Activated CD8-positive, alpha-beta T cell treated with anti-CD3 and anti-CD28 coated beads for 36 hours (primary cell): ENCODE data around the gene CHAMP1. TPM values are rescaled to one million over a fixed set of nuclear protein-coding genes. Genes with fewer than 3 reads are reported as not detected.

Experiments
- ATAC-seq: fragments of 200-7000 bp; cut with Tn5 transposase; one replicate; pipeline ENCODE4 v1.10.0; 2021; ENCODE audit warnings: mild to moderate bottlenecking, moderate library complexity
- CTCF ChIA-PET: fragments of 350-600 bp; sonication (Branson Sonifier 250); formaldehyde crosslinking; loops from one replicate; lab custom pipeline; 2021; ENCODE audit warnings: antibody characterized with exemption; lab: Charles Lee
- POLR2A ChIA-PET: fragments of 350-600 bp; sonication (Branson Sonifier 250); formaldehyde crosslinking; loops from one replicate; lab custom pipeline; 2021; ENCODE audit warnings: antibody characterized with exemption; lab: Charles Lee
- DNase-seq: peaks from one replicate; pipeline ENCODE4 v3.0.0-alpha.2; 2020
- H3K27ac Mint-ChIP-seq: one replicate; pipeline ENCODE4 v1.8.0; 2021; ENCODE audit warnings: mild to moderate bottlenecking, mixed read lengths
- H3K27me3 Mint-ChIP-seq: one replicate; pipeline ENCODE4 v1.8.0; 2021; ENCODE audit warnings: mixed read lengths
- H3K36me3 Mint-ChIP-seq: one replicate; pipeline ENCODE4 v1.8.0; 2021; ENCODE audit warnings: low read depth, mixed read lengths
- H3K4me1 Mint-ChIP-seq: one replicate; pipeline ENCODE4 v1.8.0; 2021; ENCODE audit warnings: low read depth, mixed read lengths
- H3K4me3 Mint-ChIP-seq: one replicate; pipeline ENCODE4 v1.8.0; 2021; ENCODE audit warnings: mild to moderate bottlenecking, moderate library complexity, mixed read lengths
- H3K9me3 Mint-ChIP-seq: one replicate; pipeline ENCODE4 v1.8.0; 2021; ENCODE audit warnings: mixed read lengths
- CTCF ChIP-seq: fragments of 200-600 bp; IDR thresholded peaks from one replicate; pipeline ENCODE4 v1.8.0; 2022; ENCODE audit warnings: antibody characterized with exemption, mild to moderate bottlenecking
- intact Hi-C: fragments of 100-400 bp; cut with micrococcal nuclease; formaldehyde crosslinking; loops from one replicate; pipeline ENCODE4 v1.10.0; 2022
- total RNA-seq, 2 experiments: library from RNA; stranded (reverse); gene quantifications; one replicate each; pipeline ENCODE4 v1.2.3, GENCODE V29; 2021

Gene CHAMP1
- total RNA-seq, 2 experiments from 2014 or later = 33.9 to 34.7 TPM

- DNase-seq (no peak), ATAC-seq (no peak)
- Mint-ChIP-seq H3K36me3 (peaks cover 55% of the 10 kb centered on the region), H3K4me3 (no peak overlapping the region), H3K9me3 (no peaks in the 10 kb centered on the region), H3K4me1 (peaks cover 56% of the 10 kb centered on the region), H3K27ac (peak overlapping the region; percentile 31), H3K27me3 (no peaks in the 10 kb centered on the region)
- intact Hi-C loops = no loop called here
- TF ChIP-seq CTCF = no peak
- ChIA-PET POLR2A (interaction anchor here (1.6 kb wide), 1 partner anchor 8 kb away, joined by 6 read pairs; no protein-coding TSS in a partner anchor), CTCF (no interaction called here)
Observed at GRCh38 chr13:114320065-114320464, 5.8 kb downstream of the CHAMP1 start.

GRCh38 chr13:114321256-114321655, 7.0 kb downstream of the CHAMP1 start:
- peaks cover 59% of the 10 kb centered on the region for H3K4me1 Mint-ChIP-seq
- H3K27me3 Mint-ChIP-seq = no peaks in the 10 kb centered on the region
- H3K27ac Mint-ChIP-seq = no peak overlapping the region
- no peak overlapping the region for H3K4me3 Mint-ChIP-seq
- intact Hi-C loops = no loop called here
- ATAC-seq = no peak
- CTCF ChIA-PET = no interaction called here
- no peak for TF ChIP-seq CTCF
- H3K9me3 Mint-ChIP-seq = no peaks in the 10 kb centered on the region
- POLR2A ChIA-PET = interaction anchor here (0.6 kb wide), 1 partner anchor 11 kb away, joined by 3 read pairs; no protein-coding TSS in a partner anchor
- DNase-seq = no peak
- peaks cover 60% of the 10 kb centered on the region for H3K36me3 Mint-ChIP-seq

GRCh38 chr13:114323349-114323748, 9.0 kb downstream of the CHAMP1 start:
- peaks cover 50% of the 10 kb centered on the region for H3K4me1 Mint-ChIP-seq
- intact Hi-C loops = no loop called here
- no peaks in the 10 kb centered on the region for H3K27me3 Mint-ChIP-seq
- ChIA-PET CTCF (no interaction called here), POLR2A (interaction anchor here (1.0 kb wide), 1 partner anchor 65 kb away, joined by 3 read pairs; no protein-coding TSS in a partner anchor)
- peaks cover 68% of the 10 kb centered on the region for H3K36me3 Mint-ChIP-seq
- H3K27ac Mint-ChIP-seq = no peak overlapping the region
- no peak for TF ChIP-seq CTCF
- H3K9me3 Mint-ChIP-seq = no peaks in the 10 kb centered on the region
- DNase-seq = no peak
- no peak overlapping the region for H3K4me3 Mint-ChIP-seq
- no peak for ATAC-seq

- Mint-ChIP-seq H3K36me3 (peaks cover 68% of the 10 kb centered on the region), H3K27me3 (no peaks in the 10 kb centered on the region), H3K27ac (peak overlapping the region; percentile 76), H3K9me3 (no peaks in the 10 kb centered on the region), H3K4me1 (peaks cover 43% of the 10 kb centered on the region), H3K4me3 (no peak overlapping the region)
- TF ChIP-seq CTCF = no peak
- DNase-seq = no peak
- ChIA-PET POLR2A (interaction anchor here (0.8 to 2.3 kb wide), 2 partner anchors 8 to 17 kb away, joined by 3 to 8 read pairs; no protein-coding TSS in a partner anchor), CTCF (interaction anchor here (1.0 kb wide), 1 partner anchor 98 kb away, joined by 3 read pairs; no protein-coding TSS in a partner anchor)
- ATAC-seq = no peak
- intact Hi-C loops = no loop called here
Observed at GRCh38 chr13:114324334-114324733, 10.0 kb downstream of the CHAMP1 start.

- POLR2A ChIA-PET = interaction anchor here (0.7 to 2.3 kb wide), 2 partner anchors 9 to 15 kb away, joined by 3 to 8 read pairs; no protein-coding TSS in a partner anchor
- Mint-ChIP-seq H3K9me3 (no peaks in the 10 kb centered on the region), H3K27me3 (no peaks in the 10 kb centered on the region), H3K36me3 (peaks cover 57% of the 10 kb centered on the region), H3K4me3 (no peak overlapping the region), H3K27ac (peak overlapping the region; percentile 1), H3K4me1 (peaks cover 32% of the 10 kb centered on the region)
- no peak for ATAC-seq
- no peak for TF ChIP-seq CTCF
- intact Hi-C loops = no loop called here
- no peak for DNase-seq
- CTCF ChIA-PET = interaction anchor here (1.4 to 1.6 kb wide), 2 partner anchors 12 to 15 kb away, joined by 6 read pairs; no protein-coding TSS in a partner anchor
Observed at GRCh38 chr13:114325729-114326128, 11.4 kb downstream of the CHAMP1 start.
